ENCODE results near the gene MBNL1.
"Not testable (repeated sequence)": the region's sequence is repeated elsewhere in the genome, so short reads cannot be mapped to it uniquely, and the experiment has no call there.

The MBNL1 gene

DNA sequence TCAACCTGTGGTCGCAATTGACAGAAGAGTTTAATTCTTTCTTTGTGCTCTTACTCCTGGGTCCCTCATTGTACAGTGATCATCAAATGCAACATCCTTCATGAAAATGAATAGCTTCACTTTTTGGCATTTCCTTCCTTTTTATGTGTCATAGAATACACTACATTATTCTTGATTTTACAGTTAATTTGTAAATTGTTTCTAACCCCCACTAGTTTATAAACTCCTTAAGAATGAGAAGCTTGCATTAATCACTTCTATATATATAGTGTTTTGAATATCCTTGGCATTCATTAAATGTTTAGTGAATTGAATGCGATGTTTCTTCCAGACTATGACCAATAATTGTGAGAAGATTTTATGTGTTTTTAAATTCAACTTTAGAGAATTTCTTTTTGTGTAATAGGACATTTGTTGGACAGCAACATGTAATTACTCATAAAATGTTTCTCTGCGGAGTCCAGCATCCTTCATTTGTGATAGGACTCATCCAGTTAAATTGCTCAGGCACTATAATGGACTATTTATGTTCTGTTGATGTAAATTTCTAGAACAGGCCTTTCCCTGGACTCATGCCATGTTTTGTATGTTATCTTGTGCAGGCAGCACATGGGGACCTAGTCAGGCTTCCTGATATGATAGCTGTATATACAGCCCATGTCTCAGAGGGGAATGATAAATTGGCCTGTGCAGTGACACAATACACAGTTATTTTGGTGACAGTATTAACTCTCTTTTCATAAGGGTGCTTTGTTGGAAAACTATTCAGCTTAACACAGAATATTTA, 51.3 kb downstream of the MBNL1 start:
- no peak for DNase-seq (ENCODE audit: low spot score)

DNA sequence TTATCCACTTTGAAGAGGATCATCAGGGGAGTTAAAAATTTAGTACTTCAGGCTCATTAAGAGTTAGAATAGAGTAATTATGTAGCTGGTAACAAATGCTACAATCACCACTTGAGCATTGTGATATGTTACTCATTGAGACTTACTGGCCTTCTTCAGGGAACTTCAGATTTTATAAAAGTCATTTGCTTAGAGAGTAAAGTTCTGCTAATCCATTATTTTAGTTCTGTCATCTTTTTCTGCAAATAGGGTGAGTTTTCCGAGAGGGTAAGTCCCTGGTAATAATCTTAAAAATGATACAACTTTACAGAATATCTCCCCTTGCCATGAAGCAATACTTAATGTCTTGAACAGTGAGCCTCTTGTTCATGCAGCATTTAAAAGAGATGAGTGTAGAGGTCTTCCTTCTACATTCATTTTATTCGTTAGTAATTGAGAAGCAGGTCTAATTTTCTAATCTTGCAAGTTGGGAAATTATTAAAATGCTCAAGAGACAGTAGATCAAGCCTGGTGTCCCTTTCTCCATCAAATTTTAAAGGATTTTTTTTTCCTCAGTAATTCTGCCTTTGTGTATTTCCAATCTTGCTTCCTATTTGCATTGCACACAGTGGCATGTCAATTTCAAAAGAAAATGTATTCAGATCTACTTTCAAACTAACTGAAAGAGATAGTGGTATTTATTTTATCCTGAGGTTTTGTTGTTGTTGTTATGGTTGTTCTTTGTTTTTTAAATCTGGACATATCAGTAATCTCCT, 52.6 kb downstream of the MBNL1 start:
- DNase-seq (ENCODE audit: low spot score) = no peak

DNA sequence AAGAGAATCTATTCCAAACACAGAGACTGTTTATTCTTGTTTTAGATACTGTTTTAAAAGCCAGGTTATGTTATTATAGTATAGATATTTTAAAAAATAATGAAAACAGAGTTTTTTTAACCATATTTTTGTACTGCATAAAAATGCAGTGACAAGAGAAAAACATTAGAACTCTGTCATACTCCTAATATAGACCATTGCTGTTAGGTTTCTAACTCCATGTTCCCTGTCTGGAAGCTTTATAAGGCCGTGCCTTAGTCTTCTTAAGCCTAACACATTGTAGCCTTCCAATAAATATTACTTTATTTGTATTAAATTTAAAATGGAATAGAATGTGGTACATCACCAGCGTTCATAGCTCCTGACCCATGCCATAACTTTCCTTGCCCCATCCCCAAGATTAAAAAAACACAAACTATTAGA, 53.2 kb downstream of the MBNL1 start:
- DNase-seq (ENCODE audit: low spot score) = no peak

DNA sequence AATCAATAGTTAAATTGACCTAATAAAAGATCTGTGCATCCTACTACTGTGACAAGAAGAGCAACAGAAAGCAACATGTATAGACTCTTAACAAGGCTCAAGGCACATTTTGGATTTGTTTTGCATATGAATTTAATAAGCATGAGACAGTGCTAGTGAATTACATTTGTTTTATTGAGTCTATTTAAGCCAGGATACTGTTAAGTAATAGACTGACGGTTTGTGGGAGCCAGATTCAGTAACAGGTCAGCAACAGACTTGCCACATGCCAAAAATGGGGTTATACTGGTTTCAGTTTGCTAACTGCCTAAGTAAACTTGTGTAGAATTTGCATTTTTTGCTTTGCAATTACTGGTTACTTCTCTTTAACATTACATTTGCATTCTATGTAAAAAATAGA, 54.0 kb downstream of the MBNL1 start:
- DNase-seq (ENCODE audit: low spot score) = no peak

DNA sequence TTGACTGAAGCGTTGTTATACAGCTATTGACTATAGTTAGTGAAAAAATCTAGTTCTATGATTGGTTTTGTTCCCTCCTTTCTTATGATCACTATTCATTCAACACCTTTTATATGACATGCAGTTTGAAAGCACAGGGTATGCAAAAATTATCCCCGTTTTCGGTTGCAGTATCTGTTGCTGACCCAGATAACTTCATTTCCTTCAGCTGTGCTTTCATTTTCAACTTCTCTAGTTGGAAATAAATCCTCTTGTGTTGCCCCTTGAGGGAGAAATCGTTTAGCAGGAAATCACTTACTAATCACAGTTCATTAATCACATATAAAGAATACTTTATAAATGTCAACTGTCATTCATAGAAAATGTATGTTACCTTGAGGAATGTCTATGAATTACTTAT, 55.1 kb downstream of the MBNL1 start:
- no peak for DNase-seq (ENCODE audit: low spot score)

DNA sequence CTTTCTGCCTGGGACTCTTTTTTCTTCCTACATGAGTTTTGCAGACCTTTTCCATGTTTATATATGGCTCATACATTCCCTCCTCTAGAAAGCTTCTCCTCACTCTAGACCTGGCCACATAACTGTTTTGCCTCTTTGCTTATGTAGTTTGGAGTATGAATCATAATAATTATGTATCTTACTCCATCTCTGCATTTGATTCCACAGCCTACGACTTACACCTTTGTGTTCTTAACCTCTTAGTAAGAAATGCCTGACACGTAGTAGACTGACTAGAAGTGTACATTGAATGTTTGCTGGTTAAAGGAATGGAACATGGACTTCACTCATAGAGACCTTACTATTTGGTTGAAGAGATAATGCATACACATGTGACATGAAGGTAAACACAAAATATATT, 56.4 kb downstream of the MBNL1 start:
- no peak for DNase-seq (ENCODE audit: low spot score)

DNA sequence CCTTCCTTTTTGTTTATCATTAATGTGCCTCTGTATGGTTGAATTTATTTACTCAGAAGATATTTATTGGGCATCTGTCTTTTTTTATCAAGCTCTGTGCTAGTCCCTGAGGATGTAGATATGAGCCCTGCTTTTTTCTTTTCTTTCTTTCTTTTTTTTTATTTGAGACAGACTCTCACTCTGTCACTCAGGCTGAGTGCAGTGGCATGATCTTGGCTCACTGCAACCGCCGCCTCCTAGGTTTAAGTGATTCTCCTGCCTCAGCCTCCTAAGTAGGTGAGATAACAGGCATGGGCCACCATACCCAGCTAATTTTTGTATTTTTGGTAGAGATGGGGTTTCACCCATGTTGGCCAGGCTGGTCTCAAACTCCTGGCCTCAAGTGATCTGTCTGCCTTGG, 58.5 kb downstream of the MBNL1 start:
- no peak for DNase-seq (ENCODE audit: low spot score)

DNA sequence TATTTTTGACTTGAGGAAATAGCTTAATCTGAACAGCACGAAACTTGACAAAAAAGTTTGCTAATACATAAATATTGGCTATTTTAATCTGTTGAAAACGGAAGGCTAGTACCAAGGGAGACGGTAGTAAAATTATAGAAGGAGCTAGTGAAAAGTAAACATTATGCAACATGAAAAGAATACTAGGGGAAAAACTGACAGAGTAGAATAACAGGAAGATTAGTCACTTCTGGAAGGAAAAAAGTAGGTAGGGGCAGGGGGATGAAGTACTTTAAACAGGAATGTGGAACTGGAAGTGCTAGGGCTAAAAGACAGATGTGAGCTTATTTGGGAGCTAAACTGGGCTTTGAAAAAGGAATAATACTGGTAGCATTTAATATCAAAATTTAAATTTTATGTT, 60.1 kb downstream of the MBNL1 start:
- DNase-seq (ENCODE audit: low spot score) = peak; percentile 66

DNA sequence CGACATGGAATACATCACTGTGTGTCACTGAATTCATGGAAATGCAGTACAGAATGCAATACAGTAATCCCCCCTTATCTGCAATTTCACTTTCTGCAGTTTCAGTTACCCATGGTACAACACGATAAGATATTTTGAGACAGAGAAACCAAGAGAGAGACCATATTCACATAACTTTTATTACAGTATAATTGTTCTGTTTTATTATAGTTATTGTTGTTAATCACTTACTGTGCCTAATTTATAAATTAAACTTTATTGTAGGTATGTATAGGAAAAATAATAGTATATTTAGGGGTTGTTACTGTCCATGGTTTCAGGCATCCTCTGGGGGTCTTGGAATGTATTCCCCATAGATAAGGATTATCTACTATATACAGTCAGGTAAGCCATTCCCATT, 61.8 kb downstream of the MBNL1 start:
- no peak for DNase-seq (ENCODE audit: low spot score)

DNA sequence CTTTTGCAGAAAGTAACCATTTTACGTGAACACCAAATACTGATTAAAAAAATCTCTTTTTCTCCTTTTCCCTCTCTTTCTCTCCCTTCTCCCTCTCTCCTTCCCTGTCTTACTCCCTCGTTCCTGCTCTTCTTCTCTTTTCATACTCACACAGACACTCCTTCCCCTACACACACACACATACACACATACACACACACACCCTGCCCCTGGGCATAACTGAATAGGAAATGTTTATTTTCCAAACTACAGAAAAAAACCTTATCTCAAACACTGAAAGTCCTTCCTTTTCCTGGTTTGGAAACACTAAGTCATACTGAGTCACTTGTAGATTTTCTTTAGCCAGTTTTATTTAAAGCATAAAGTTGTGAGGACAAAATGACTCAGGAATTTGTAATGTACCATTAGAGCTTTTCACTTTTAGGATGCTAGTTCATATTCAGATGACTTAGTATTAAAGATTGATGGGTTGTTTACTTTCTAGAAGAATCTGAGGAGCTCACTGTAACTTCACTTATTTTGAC, 62.4 kb downstream of the MBNL1 start:
- peak; percentile 63 for DNase-seq (ENCODE audit: low spot score)

DNA sequence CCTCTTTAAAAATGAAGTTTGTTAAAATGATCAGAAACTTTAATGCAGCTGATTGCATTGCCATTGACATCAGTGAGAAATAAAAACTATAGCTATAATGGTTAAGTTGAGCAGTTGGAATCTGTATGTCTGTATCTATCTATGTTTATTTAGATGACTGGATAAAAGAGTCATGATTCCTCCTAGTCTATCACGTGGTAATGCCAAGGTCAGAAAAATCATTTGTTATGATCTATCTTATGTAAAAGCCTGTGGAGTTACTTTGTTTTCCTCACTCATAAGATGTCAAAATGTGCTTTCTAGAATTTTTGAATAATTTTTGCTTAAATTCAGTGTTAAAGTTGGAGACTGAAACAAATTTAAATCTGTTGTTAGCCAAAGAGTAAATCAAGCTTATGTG, 63.3 kb downstream of the MBNL1 start:
- DNase-seq (ENCODE audit: low spot score) = no peak

DNA sequence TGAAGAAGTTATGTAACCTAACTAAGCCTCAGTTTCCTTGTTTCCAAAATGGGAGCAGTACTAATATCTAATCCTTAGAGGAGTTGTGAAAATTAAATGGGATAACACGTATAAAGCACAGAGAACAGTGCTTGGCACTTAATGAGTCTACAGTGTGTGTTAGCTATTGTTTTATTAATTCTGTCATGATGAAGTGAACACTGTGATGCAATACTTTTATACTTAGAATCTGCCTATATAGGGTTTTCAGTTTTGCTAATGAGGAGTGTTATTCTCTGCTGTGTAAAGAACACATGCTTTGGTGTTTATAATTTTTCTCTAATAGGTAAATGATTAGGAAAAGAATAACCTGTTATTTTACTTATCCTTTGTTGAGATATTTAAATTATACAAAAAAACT, 65.2 kb downstream of the MBNL1 start:
- DNase-seq (ENCODE audit: low spot score) = no peak

DNA sequence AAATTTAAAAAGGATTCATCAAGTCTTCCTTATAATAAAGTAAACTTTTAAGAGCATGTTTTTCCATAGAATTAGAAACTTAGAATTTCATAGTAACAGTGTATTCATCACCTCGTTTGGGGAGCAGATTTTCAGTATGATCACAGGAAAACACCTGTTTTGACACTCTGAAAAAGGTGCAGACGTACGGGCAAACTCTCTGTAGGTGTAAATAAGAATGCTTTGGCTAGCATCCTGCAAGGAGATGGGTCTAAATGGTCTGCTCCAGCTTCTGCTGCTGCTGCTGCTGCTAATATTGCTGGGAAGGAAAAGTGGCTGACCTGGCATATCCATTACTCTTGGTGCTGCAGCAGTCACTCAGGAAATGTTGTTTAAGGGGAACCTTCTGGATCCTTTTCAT, 66.0 kb downstream of the MBNL1 start:
- DNase-seq (ENCODE audit: low spot score) = no peak

DNA sequence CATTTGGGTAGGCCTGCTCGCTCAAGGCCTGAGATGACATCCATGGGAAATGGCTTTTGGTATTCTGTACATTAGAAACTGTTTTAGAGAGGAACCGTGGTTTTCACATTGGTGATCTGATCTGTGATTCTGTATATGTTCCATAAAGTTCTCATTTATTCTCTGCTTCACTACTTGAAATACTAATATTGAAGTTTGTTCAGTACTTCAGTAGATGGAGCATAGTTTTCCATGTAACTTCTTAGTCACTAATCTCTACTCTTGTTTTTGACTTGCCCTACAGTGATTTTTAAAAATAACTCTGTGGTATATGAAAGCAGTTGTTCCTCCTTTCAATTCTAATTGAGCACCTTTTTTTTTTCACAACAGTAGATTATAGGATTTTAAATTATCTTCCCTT, 66.5 kb downstream of the MBNL1 start:
- DNase-seq (ENCODE audit: low spot score) = no peak

DNA sequence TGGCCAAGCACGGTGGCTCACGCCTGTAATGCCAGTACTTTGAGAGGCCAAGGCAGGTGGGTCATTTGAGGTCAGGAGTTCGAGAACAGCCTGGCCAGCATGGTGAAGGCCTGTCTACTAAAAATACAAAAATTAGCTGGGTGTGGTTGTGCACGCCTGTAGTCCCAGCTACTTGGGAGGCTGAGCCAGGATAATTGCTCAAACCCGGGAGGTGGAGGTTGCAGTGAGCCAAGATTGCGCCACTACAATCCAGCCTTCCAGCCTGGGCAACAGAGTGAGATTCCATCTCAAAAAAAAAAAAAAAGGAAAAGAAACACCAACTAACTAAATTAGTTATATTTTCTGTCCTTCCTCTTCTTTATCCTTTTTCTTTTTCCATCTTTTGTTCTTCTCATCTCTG, 68.6 kb downstream of the MBNL1 start:
- not testable (repeated sequence) for DNase-seq (ENCODE audit: low spot score)

DNA sequence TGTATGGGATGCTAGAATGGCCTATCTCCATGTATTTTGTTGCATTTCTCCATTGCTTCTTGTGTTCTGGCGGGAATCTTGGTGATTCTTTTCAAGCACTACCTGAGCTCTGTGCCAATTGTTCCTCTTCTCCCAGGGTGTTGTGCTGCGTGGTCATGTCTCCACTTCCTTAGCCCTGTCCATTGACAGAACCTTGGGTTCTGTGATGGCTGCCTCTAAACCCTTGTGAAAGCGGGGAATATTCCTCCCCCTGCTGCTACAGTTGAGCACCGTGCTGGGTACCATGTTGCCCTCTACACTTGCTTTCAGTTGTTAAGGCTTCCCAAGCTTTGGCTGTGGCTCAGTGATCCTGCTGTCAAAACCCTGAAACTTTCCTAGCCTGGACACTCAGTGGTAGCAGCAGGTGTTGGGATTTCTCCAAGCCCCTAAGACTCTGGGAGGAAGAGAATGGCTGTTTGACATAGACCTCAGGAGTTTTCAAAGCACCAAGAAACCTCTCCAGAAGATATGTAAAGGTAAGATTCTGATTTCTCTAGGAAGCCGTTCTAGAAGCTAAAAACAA, 69.5 kb downstream of the MBNL1 start:
- no peak for DNase-seq (ENCODE audit: low spot score)

DNA sequence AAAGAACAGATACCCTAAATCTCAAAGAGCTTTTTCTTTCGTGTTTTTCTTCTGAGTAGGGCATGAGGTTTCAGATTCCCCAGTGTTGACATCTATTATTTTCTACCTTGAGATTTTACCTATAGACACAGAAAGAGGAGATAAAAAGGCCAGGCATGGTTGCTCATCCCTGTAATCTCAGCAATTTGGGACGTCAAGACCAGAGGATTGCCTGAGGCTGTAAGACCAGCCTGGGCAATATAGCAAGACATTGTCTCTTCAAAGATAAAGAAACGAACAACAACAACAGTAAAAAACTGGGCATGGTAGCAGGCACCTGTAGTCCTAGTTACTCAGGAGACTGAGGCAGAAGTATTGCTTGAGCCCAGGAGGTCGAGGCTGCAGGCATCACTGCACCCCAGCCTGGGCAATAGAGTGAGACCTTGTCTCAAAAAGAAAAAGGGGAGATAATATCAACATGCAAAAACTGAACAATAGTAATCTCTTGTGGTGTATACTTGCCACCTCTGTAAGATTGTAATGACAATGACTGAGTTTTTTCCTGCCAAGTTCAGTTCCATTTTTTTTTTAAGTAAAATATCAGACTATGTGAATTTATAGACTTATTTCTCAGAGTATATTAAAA, 71.3 kb downstream of the MBNL1 start:
- no peak for DNase-seq (ENCODE audit: low spot score)

DNA sequence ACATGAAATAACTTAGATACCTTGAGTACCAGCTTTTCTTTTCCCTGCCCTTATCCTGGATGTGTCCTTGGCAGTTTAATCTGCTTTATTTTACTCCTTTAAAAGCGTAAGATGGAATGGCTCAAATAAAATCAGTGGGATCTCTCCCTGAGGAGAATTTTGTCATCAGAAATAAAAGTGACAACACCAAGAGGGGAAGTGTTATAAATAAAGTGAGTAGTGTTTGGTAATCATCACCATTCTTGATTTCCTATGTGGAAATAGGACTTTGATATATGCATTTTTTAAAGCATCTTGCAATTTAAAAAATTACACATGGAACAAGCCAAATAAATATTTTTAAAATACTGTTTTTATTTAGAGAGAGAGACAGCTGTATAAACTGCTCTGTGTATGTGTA, 76.5 kb downstream of the MBNL1 start:
- DNase-seq (ENCODE audit: low spot score) = no peak

DNA sequence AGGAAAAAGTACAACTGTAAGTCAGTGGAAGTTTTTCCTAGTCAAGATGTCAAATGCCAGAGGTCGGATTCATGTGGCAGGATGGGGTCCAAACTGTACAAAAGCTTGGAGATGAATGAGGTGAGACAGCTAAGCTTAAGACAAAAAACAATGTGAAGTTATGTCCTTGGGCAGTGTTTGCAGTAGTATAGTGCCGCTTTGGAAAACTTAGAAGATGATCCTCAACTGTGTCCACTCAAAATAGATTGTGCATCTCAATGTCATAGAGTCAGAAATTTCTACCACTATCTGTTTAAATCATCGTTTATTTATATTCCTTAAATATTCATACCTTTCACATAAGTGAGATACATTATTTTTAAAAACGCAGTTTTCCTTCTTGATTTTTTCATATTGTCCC, 77.3 kb downstream of the MBNL1 start:
- DNase-seq (ENCODE audit: low spot score) = no peak

DNA sequence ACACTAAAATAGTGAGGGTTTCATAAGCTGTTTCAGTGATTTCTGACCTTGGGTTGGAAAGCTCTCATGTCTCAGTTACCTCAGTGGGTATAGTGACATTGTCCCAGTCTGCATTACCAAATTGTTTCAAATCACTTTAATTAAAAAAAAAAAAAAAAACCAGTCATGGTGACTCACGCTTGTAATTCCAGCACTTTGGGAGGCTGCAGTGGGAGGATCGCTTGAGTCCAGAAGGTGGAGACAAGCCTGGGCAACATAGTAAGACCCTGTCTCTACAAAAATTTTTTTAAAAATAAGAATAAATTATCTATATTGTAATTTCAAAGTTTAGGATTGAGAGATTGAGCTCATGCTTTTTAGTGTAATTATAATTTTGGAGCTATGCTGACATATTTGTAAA, 78.0 kb downstream of the MBNL1 start:
- no peak for DNase-seq (ENCODE audit: low spot score)

DNA sequence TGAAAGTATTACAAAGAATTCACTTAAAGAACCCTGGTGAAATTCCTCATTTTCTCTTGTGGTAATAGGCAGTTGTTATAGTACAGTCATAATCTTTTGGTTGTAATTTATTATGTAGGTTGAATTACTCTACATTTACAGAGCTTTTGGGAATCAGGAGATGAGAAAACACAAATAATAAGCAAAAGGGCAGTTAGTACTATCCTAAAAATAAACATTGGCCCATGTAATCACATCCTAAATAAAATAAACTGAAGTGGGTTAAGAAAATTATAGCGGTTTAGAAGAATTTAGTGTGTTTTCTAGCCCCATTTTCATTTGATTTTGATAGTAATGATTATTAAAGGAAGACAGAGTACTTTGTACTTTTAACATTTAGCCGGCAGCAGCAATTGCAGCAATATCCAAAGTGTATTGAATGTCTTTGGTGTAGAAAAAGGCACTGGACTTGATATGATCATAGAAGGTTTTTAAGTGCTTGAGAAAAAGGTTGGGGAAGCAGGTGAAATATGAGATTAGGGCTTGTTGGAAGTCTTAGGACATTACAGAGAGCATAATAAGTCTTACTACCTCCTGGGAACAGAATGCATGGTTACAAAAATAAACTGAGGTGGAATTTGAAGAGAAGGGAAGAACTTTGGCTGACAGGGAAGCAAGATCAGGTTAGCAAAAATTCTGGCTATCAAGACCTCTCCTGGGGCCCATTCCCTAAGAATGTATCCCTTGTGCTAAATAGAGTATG, 79.9 kb downstream of the MBNL1 start:
- no peak for DNase-seq (ENCODE audit: low spot score)

DNA sequence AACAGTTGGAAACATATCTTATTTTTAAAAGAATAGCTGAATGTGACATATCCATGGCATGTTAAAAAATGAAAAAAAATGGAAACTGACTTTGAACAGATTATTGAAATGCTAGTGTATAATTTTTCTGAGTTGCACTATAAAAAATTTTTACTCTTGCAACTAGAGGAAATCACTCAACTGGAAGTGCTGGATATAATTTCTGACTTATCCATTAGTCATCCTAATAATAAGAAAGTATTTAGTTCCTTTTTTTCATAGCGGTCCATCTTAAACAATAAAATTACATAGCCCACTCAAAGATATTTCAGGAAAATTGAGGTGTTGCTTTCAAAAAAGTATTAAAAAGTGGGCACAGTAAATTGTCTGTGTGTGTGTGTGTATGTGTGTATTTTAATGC, 80.7 kb downstream of the MBNL1 start:
- no peak for DNase-seq (ENCODE audit: low spot score)
